Activated CD4-positive, alpha-beta T cell treated with anti-CD3 and anti-CD28 coated beads for 36 hours (primary cell): ENCODE results near the gene ZNF189. TPM values are rescaled to one million over a fixed set of nuclear protein-coding genes. Genes with fewer than 3 reads are reported as not detected.

Source experiments
- ATAC-seq: fragments of 200-7000 bp; cut with Tn5 transposase; one replicate; pipeline ENCODE4 v1.10.0; 2021; ENCODE audit warnings: mild to moderate bottlenecking, moderate library complexity
- CTCF ChIA-PET: fragments of 350-600 bp; sonication (Branson Sonifier 250); formaldehyde crosslinking; loops from one replicate; lab custom pipeline; 2021; ENCODE audit warnings: antibody characterized with exemption; lab: Charles Lee
- POLR2A ChIA-PET: fragments of 350-600 bp; sonication (Branson Sonifier 250); formaldehyde crosslinking; loops from one replicate; lab custom pipeline; 2021; ENCODE audit warnings: antibody characterized with exemption, inconsistent platforms; lab: Charles Lee
- DNase-seq: peaks from one replicate; pipeline ENCODE4 v3.0.0-alpha.2; 2020
- H3K27ac Mint-ChIP-seq: one replicate; pipeline ENCODE4 v1.8.0; 2021; ENCODE audit warnings: mixed read lengths
- H3K27me3 Mint-ChIP-seq: one replicate; pipeline ENCODE4 v1.8.0; 2021; ENCODE audit warnings: mixed read lengths
- H3K36me3 Mint-ChIP-seq: one replicate; pipeline ENCODE4 v1.8.0; 2021; ENCODE audit warnings: low read depth, mixed read lengths
- H3K4me1 Mint-ChIP-seq: one replicate; pipeline ENCODE4 v1.8.0; 2021; ENCODE audit warnings: mixed read lengths
- H3K4me3 Mint-ChIP-seq: one replicate; pipeline ENCODE4 v1.8.0; 2021; ENCODE audit warnings: mild to moderate bottlenecking, moderate library complexity, mixed read lengths
- H3K9me3 Mint-ChIP-seq: one replicate; pipeline ENCODE4 v1.8.0; 2021; ENCODE audit warnings: low read depth, mixed read lengths
- intact Hi-C, 2 experiments: fragments of 100-400 bp; cut with DNase I in 1 of 2; cut with micrococcal nuclease in 1 of 2; formaldehyde crosslinking; loops; one replicate each; pipeline versions ENCODE4 v1.14.2 to v1.15.1; 2022 to 2024; cut with DNase I, micrococcal nuclease
- total RNA-seq, 2 experiments: library from RNA; stranded (reverse); gene quantifications; one replicate each; pipeline ENCODE4 v1.2.3, GENCODE V29; 2021

Gene ZNF189
- total RNA-seq, 2 experiments from 2014 or later, result 10.2 to 13.1 TPM

DNA sequence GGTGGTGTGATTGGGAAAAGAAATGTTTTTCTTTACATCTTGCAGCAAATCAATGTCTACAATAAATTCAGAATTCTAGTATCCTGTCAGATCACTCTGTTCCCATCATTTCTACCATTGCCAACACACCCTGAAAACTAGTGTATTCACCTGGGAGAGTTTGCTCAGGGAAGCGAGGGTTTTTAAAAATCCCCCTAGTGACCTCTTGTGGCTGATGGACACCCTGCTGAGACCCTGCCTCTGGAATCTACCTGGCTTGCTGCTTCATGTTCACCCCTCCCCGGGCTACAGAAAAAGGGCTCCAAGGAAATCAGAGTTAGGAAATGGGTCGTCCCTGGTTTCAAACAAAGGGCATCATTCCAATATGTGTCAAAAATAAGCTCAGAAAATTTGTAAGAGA is 58.4 kb downstream of the ZNF189 start:
- ATAC-seq (no peak), DNase-seq (no peak)
- H3K4me1 Mint-ChIP-seq, result no peaks in the 10 kb centered on the region
- no peak overlapping the region for H3K27ac Mint-ChIP-seq
- no peaks in the 10 kb centered on the region for H3K36me3 Mint-ChIP-seq
- intact Hi-C loops, result no loop called here
- ChIA-PET POLR2A (no interaction called here), CTCF (interaction anchor here (0.7 to 0.8 kb wide), 2 partner anchors 71 to 74 kb away, joined by 3 to 4 read pairs; no protein-coding TSS in a partner anchor)
- peaks cover 2% of the 10 kb centered on the region for H3K9me3 Mint-ChIP-seq
- H3K4me3 Mint-ChIP-seq, result no peak overlapping the region
- peaks cover 19% of the 10 kb centered on the region for H3K27me3 Mint-ChIP-seq

DNA sequence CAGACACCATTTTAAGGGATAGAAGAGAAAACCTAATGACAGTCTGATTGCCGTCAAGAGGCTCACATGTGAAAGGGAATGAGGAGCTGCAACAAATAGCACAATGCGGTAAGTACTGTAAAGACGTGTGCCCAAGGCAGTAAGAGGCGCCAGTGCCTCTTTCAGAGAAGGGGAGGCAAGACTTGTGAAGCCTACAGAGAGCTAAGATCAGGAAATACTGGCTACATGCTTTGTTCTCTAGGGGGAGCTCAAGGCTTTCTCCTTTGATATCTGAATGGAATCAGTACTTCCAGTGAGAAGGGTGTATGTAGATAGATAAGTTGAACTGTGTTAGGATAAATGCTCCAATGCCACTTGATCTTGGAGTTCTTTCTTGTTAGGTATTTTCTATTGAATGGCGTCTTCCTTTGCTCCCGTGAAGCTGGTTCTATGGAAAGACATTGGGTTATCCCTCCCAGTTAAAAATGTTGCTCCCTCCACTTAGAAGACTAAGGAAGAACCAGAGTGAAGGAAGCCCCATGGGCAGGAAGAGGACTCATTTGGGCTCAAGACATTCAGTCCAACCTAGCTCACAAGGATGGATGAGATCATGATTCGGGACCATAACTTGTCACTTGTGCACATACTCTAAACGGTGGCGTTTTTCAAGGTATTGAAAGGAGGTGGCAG is 60.4 kb downstream of the ZNF189 start:
- Mint-ChIP-seq H3K36me3 (no peaks in the 10 kb centered on the region), H3K27ac (no peak overlapping the region), H3K9me3 (no peaks in the 10 kb centered on the region), H3K4me3 (no peak overlapping the region), H3K27me3 (peaks cover 19% of the 10 kb centered on the region), H3K4me1 (no peaks in the 10 kb centered on the region)
- DNase-seq (peak; percentile 33), ATAC-seq (peak; percentile 97)
- intact Hi-C loops, result loop anchor here (1.0 kb wide), 1 partner anchor 71 kb away; no protein-coding TSS in a partner anchor
- POLR2A ChIA-PET, result interaction anchor here (1.0 kb wide), 1 partner anchor 71 kb away, joined by 3 read pairs; no protein-coding TSS in a partner anchor
- CTCF ChIA-PET, result interaction anchor here (0.6 to 5.3 kb wide), 13 partner anchors 9 to 147 kb away, joined by 3 to 59 read pairs (median 4); partner anchors contain the start of gene RNF20

Other genes with a start within 250 kb of the ZNF189 start
- gene BAAT, start 13.8 kb upstream of the ZNF189 start, total RNA-seq, result under 1 TPM in 1 of 2 experiments, not detected in 1; 0.07 TPM
- 10 to 100 TPM; 15.5 to 17.0 TPM for gene MRPL50, start 233 bp upstream of the ZNF189 start, total RNA-seq
- gene ALDOB, start 36.9 kb downstream of the ZNF189 start, total RNA-seq, result not detected
- 10 to 100 TPM; 37.2 to 46.4 TPM for gene RNF20, start 135.0 kb downstream of the ZNF189 start, total RNA-seq
- gene PPP3R2, start 196.1 kb downstream of the ZNF189 start, total RNA-seq, result not detected